HG03442 (cell line): ENCODE measurements around the gene CYTH3.
"Not testable (repeated sequence)": the region's sequence is repeated elsewhere in the genome, so short reads cannot be mapped to it uniquely, and the experiment has no call there.

Experiments
- ATAC-seq: cut with Tn5 transposase; IDR thresholded peaks from one replicate; pipeline ENCODE4 v1.9.1; 2021; ENCODE audit warnings: mild to moderate bottlenecking, moderate library complexity; ENCODE audit not compliant: unreplicated experiment

The CYTH3 gene

GRCh38 chr7:6283391-6284054 is 11.1 kb upstream of the CYTH3 start:
- ATAC-seq, result not testable (repeated sequence)

- no peak for ATAC-seq
Observed at GRCh38 chr7:6279937-6280336, 7.5 kb upstream of the CYTH3 start.

GRCh38 chr7:6279341-6279740 is 6.9 kb upstream of the CYTH3 start:
- ATAC-seq, result no peak

GRCh38 chr7:6278749-6279310 is 6.4 kb upstream of the CYTH3 start:
- ATAC-seq, result no peak

DNA sequence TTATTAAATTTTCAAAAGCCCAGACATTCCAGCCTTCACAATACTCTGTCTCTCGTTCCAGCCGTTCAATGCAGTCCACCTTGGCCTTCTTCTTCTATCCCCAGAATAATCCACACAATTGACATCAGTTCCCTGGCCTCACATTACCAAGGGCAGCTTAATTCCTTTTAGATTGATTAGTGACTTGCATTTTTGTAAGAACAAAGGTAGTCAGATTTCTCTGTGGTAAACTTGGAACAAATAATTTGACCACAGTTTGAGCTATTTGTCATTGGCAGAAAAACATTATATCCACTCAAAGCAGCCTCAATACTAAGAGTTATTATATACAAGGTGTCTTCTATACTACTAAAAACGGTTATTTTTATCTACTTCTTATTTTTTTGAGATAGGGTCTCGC is 5.1 kb upstream of the CYTH3 start:
- no peak for ATAC-seq

- ATAC-seq, result no peak
Observed at GRCh38 chr7:6276911-6277408, 4.5 kb upstream of the CYTH3 start.

- no peak for ATAC-seq
Observed at GRCh38 chr7:6274743-6275142, 2.3 kb upstream of the CYTH3 start.

- no peak for ATAC-seq
Observed at GRCh38 chr7:6273917-6274630, 1.6 kb upstream of the CYTH3 start.

DNA sequence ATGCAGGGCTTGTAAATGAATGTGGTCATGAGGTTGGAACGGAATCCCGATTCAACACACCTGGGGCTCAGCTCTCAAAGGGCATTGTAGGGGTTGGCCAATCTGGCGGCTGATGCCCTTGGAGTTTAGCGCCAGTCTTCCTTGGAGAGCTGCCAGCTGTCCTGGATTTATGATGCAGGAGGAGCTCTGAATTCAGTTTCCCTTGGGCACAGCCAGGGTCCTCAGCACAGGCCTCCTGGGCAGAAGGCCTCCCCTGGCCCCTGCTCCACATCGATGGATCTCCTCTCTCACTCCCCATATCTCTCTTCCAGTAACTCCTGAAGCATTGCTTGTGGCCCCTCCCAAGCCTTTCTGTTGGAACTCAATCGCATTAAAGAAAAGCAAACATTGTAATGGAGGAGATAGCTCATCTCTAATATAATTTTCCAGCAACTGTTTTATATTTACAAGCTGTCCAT is 985 bp upstream of the CYTH3 start:
- no peak for ATAC-seq

DNA sequence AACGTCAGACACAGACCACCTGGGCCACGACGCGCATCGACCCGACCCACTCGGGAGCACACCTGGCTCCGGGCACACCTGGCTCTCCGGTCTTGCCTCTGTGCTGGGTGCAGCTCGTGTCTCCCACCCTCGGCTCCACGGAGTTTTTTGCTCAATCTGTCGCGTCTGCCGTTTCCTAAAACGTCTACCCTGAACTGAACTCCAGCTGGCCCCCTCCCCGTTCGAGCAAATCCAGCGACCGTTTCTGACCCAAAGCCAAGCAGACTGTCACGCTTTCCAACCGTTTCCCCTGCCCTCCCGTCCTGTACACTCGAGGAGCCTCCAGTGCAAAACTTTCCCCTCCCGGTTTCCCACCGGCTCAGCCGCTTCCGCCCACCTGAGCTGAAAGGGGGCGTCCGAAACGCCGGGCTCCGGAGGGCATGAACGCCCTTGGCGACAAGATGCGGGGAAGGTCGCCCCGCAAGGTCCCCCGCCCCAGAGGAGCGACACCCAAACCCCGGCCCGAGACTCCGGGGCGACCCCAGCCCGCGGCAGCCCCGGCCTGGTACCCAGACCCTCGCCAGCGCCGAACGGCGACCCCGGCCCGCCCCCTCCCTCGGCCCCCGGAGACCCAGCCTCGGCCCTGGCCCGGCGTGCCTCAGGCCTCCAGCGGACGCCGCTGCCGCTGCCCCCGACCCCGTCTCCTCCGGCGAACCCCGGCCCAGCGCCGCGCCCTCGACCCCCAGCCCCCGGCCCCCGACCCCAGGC is 557 bp downstream of the CYTH3 start:
- ATAC-seq, result peak; percentile 21

GRCh38 chr7:6271060-6271658 is 1.3 kb downstream of the CYTH3 start:
- ATAC-seq, result no peak

DNA sequence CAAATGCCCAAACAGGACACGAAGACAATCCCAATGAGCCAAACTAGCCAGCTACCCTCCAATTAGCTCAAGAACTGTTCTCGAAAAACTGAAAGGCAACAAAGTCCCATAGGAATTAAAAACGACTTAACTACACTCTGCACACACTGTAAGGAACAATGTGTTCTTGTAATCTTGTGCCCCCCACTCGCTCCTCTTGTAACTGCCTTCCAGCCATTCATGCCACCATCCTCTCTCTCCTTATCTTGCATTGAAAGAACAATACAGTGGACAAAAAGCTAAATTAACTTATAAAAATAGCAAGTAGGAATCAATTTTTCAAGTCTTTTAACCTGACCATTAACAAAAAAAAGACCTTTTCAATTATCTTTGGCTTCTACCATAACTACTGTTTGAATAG is 2.9 kb downstream of the CYTH3 start:
- no peak for ATAC-seq

GRCh38 chr7:6268907-6269306 is 3.5 kb downstream of the CYTH3 start:
- ATAC-seq, result no peak

DNA sequence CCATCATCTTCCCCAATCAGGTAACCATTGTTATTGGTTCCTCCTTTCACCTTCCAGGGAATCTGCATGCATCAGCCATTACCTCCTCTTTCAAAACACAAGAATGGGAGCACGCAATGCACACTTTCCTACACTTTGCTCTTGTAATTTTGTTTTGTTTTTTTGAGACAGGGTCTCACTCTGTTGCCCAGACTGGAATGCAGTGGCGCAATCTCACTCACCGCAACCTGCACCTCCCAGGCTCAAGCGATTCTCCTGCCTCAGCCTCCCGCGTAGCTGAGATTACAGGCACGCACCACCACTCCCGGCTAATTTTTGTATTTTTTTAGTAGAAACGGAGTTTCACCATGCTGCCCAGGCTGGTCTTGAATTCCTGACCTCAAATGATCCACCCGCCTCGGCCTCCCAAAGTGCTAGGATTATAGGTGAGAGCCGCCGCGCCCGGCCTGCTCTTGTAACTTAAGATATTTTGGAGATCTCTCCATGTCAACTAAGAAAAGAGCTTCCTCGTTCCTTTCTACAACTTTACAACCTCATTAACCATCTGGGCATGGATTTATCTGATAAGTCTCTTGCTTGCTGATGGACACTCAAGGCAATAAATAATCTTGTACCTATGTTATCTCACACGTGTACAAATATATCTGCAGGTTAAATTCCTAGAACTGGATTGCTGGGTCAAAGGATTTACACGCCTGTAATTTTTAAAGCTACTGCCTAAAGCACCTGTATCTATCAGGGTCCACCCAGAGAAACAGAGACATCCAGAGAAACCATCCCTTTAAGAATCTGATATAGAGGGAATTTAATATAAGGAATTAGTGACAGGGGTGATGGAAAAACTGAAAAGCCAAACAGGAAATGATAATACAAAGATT is 4.2 kb downstream of the CYTH3 start:
- no peak for ATAC-seq

- no peak for ATAC-seq
Observed at GRCh38 chr7:6266699-6267098, 5.7 kb downstream of the CYTH3 start.

DNA sequence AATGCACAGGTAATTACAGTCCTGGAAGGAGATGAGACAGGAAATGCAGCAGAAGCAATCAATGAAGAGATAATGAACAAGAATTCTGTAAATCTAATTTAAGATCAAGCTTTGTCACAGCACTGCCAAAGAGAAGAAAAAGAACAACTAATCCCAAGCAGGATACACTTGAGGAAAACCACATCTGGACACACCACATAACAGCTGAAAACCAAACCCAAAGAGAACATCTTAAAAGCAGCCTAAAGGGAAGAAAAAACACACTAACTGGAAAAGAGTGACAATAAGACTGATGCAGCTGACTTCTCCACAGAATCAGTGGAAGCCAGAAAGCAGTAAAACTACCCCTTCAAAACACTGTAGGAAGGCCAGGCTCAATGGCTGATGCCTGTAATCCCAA is 10.2 kb downstream of the CYTH3 start:
- no peak for ATAC-seq

- no peak for ATAC-seq
Observed at GRCh38 chr7:6261699-6262098, 10.7 kb downstream of the CYTH3 start.

DNA sequence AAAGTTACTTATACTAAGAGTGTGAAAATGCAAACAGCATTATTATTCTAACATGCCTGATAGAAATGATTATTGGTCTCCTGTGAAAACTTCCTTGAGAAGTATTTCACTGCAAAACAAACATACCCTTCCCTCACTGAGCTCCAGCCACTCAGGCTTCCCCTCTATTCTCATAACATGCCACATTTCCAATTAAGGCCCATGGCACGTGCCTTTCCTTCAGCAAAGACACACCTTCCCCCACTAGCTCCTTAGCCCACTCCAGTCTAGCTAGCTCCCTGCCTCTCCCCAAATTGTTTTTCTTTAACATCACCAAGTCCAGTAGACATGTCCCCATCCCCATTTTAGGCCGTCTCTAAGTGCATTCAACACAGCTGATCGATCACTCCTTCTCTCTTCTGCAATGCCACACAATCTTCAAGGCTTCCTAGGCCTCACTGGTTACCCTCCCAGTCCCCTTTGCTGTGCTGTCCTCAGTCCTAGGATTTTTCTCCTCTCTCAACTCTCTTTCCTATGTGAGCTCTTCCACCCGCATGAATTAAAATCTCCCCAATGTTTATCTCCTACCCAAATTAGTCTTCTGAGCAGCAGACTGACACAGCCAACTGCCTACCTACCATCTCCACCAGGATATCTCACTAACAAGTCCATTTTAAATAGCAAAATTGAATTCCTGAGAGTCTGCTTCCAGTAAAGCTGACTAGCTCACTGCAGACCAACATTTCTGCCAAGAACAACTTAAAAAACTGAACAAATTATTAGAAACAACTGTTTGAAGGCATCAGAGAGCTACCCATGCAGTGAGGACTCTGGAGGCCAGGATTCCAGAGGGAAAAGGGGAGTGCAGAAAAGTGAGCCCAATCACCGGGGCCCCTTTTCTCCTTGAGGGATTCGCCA is 11.9 kb downstream of the CYTH3 start:
- no peak for ATAC-seq

DNA sequence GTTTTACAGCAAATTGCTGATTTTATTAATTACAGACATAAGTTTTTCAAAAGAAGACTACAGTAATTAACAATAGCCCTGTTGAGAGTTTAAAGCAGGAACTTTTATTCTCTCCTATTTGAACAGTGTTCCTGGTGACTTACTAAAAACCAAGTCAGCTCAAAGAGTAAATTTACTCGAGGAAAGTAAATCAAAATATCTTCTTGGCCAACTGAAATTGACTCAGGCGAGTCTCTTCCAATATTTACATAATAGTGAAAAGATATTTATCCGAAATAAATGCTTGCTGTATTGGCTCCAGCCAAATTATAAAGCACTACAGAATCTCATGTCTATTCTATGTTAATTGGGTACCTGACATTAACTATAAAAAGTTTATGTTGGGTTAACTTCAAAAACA is 13.2 kb downstream of the CYTH3 start:
- ATAC-seq, result no peak
